ENCODE measurements around the gene FEM1C. TPM values are rescaled to one million over a fixed set of nuclear protein-coding genes. Genes with fewer than 3 reads are reported as not detected.

The FEM1C gene
- total and polyA plus RNA-seq, 10 of the 15 experiments (the other 5 are each of a cell fraction or from before 2014, with no cell fraction given), result 1.9 to 15.6 (median 8.0) TPM

GRCh38 chr5:115472271-115473025 is 72.1 kb downstream of the FEM1C start:
- no peaks in the 10 kb centered on the region for H3K36me3 ChIP-seq (ENCODE audit: control insufficient read depth in 2 of 2, insufficient read depth in 2 of 2, low read length in 1 of 2)
- 17% methylated on average over 6 of the region's 6 CpGs for WGBS (ENCODE audit: insufficient coverage, insufficient replicate concordance, low lambda C conversion rate, missing lambda C conversion rate)
- CTCF ChIA-PET, result interaction anchor here (1.9 kb wide), 1 partner anchor 14 kb away, joined by 6 read pairs; no protein-coding TSS in a partner anchor
- RAD21 ChIA-PET (ENCODE audit: unreplicated experiment), result interaction anchor here (1.3 to 1.4 kb wide), 2 partner anchors 16 to 58 kb away, joined by 3 to 5 read pairs; no protein-coding TSS in a partner anchor
- no peak overlapping the region for H3K4me3 ChIP-seq
- no peak overlapping the region for H3K9ac ChIP-seq (ENCODE audit: control insufficient read depth, insufficient read depth, low read length)
- no peaks in the 10 kb centered on the region for H3K4me1 ChIP-seq (ENCODE audit: control insufficient read depth, insufficient read depth, low read length)
- no peak for FAIRE-seq
- no peak overlapping the region for H3K27ac ChIP-seq (ENCODE audit: control insufficient read depth, insufficient read depth)
- H3K4me2 ChIP-seq (ENCODE audit: control insufficient read depth, insufficient read depth), result no peak overlapping the region
- SMC1A ChIA-PET (ENCODE audit: uncharacterized antibody, unreplicated experiment), result interaction anchor here (0.6 to 2.6 kb wide), 12 partner anchors 8 to 102 kb away, joined by 3 to 11 read pairs (median 4); no protein-coding TSS in a partner anchor
- H3K9me3 ChIP-seq (replicated peaks; ENCODE audit: control insufficient read depth, insufficient read depth, low read length), result no peaks in the 10 kb centered on the region
- no peaks in the 10 kb centered on the region for H3K79me2 ChIP-seq (ENCODE audit: control insufficient read depth, insufficient read depth, low read length)
- no peak for DNase-seq (ENCODE audit: low read depth, low spot score)
- no TSS peak for BruUV-seq (replicated peaks)
- intact Hi-C loops (cut with micrococcal nuclease; ENCODE audit: unreplicated experiment) (no loop called here), in situ Hi-C loops (cut with MboI) (no loop called here)
- TF ChIP-seq ATF7 (IDR thresholded peaks at IDR 0.05; ENCODE audit: low read depth), result no peak
- no peak for TF ChIP-seq RCOR1 (conservative IDR thresholded peaks at IDR 0.05; ENCODE audit: low read depth, low read length)
- no peak for TF ChIP-seq NBN (IDR thresholded peaks at IDR 0.05)
- no peak for TF ChIP-seq GATAD2B (conservative IDR thresholded peaks at IDR 0.05; ENCODE audit: low read depth)
- no peak for TF ChIP-seq USF1 (IDR thresholded peaks at IDR 0.05; ENCODE audit: borderline replicate concordance, extremely low read length, insufficient read depth, low read depth, low read length)
- POLR2A ChIA-PET, result interaction anchor here (0.6 to 1.3 kb wide), 2 partner anchors 15 to 118 kb away, joined by 3 to 4 read pairs; no protein-coding TSS in a partner anchor
- peak; percentile 52 for ATAC-seq
- H3K27me3 ChIP-seq (replicated peaks in 1 of 2; ENCODE audit: control insufficient read depth in 2 of 2, insufficient read depth in 2 of 2, low read length in 1 of 2), result no peaks in the 10 kb centered on the region
- no peak overlapping the region for H2AFZ ChIP-seq (ENCODE audit: control insufficient read depth, low read depth, low read length)
- H4K20me1 ChIP-seq (ENCODE audit: control insufficient read depth, insufficient read depth), result no peaks in the 10 kb centered on the region

All from GM12878 (cell line).